Fibroblast of pulmonary artery (primary cell): ENCODE data around the gene DESI1.

Source experiments
- DNase-seq: peaks from one replicate; pipeline ENCODE4 v3.0.0-alpha.2; 2010; ENCODE audit warnings: low read depth
- H3K4me3 ChIP-seq: replicated peaks from 2 replicates; pipeline ENCODE4 v1.5.1; 2011; ENCODE audit warnings: low read depth, mild to moderate bottlenecking, control low read depth, low read length, moderate library complexity
- CTCF ChIP-seq: IDR thresholded peaks from 2 replicates; pipeline ENCODE4 v1.5.1; 2011; ENCODE audit warnings: mild to moderate bottlenecking, control low read depth, low read length, inconsistent platforms; ENCODE audit errors: missing control alignments

Gene DESI1

GRCh38 chr22:41613456-41613855, 7.4 kb downstream of the DESI1 start:
- no peak for TF ChIP-seq CTCF
- H3K4me3 ChIP-seq: no peak overlapping the region
- DNase-seq: no peak

GRCh38 chr22:41612603-41613306, 8.1 kb downstream of the DESI1 start:
- no peak for TF ChIP-seq CTCF
- no peak for DNase-seq
- no peak overlapping the region for H3K4me3 ChIP-seq

GRCh38 chr22:41608386-41608785, 12.5 kb downstream of the DESI1 start:
- DNase-seq: no peak
- no peak for TF ChIP-seq CTCF
- no peak overlapping the region for H3K4me3 ChIP-seq

- no peak overlapping the region for H3K4me3 ChIP-seq
- TF ChIP-seq CTCF: no peak
- DNase-seq: no peak
Measured at GRCh38 chr22:41603873-41604332, 16.9 kb downstream of the DESI1 start.

- H3K4me3 ChIP-seq: no peak overlapping the region
- TF ChIP-seq CTCF: no peak
- no peak for DNase-seq
Measured at GRCh38 chr22:41600976-41601375, 19.9 kb downstream of the DESI1 start.

GRCh38 chr22:41598891-41599635, 21.8 kb downstream of the DESI1 start:
- no peak for DNase-seq
- TF ChIP-seq CTCF: no peak

GRCh38 chr22:41598081-41598480, 22.8 kb downstream of the DESI1 start:
- TF ChIP-seq CTCF: peak; percentile 29
- no peak overlapping the region for H3K4me3 ChIP-seq
- peak; percentile 77 for DNase-seq

More at GRCh38 chr22:41598891-41599635, 21.8 kb downstream of the DESI1 start:
- no peak overlapping the region for H3K4me3 ChIP-seq
